HG03558 (cell line): ENCODE data around the gene PARS2.

Experiments used
- ATAC-seq: cut with Tn5 transposase; IDR thresholded peaks from one replicate; pipeline ENCODE4 v1.9.1; 2021; ENCODE audit warnings: moderate number of reproducible peaks; ENCODE audit not compliant: unreplicated experiment; ENCODE audit errors: extremely low read depth

The PARS2 gene

DNA sequence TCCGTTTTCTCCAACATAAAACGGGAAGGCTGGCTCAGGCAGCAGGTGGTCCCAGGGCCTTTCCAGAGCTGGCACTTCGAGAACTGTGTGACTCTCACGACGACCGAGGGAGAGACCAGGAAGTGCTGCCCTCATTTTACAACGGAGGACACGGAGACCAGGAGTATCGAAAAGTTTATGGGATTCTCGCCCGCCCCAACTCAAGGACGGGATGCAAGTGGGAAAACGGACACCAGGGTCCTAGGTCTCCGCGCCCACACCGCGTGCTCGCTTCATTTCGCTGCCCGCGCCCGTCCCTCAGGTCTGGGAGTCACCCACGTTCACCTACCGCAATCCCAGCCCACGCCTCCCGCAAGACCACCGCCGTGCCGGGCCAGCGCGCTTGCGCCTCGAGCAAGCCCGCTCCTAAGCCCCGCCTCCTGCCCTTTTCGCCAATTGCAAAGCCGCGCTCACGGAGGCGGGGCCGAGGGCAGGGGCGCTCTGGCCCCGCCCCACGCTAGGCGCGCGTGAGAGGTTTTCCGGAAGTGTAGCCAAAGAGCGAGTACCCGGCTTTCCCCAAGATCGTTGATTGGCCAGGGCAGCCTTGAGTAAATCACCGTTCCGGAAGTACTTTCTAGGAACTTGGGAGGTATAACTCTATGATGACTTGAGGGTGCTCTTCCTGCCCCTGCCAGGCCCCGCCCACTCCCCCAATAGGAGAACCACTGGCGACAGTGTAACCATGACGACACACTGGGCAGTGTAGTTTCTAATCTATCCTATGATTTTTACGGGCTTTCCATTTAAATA lies at the start of gene PARS2:
Gene PARS2 (minus strand): TSS at position 391 of the 789 bp plus-strand sequence. CDS start 5,362 bp downstream, outside the sequence.
- peak; percentile 92 for ATAC-seq

- no peak for ATAC-seq
Measured at GRCh38 chr1:54814126-54814498, 49.8 kb upstream of the PARS2 start.

DNA sequence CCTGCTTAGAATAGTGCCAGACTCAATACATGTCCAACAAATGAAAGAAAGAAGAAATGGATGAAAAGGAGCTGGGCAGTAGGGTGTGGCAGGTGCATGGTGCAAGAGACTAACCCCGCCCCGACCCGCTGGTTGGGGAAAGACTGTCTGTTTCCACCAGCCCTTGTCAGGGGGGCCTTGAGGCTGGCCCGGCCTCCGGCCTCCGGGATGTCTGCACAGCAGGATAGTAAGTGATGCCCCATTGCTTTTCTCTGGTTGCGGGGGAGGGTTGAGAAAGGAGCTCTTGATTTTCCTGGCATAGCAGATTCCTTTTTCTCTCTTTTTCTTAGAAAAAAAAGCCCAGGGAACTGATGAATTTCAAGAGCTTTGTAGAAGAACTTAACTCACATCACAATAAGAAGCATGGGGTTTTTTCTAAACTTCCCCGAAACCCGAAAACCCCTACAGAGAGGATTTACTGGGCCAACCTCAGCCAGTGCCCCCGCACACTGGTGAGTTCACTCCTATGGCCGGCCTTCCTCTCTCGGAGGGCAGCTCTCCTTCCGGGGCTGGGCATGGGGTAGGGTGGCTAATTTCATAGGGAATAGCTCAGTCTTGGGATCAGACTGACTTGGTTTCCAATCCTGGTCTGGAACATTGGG lies 49.3 kb upstream of the PARS2 start:
- ATAC-seq, result no peak

DNA sequence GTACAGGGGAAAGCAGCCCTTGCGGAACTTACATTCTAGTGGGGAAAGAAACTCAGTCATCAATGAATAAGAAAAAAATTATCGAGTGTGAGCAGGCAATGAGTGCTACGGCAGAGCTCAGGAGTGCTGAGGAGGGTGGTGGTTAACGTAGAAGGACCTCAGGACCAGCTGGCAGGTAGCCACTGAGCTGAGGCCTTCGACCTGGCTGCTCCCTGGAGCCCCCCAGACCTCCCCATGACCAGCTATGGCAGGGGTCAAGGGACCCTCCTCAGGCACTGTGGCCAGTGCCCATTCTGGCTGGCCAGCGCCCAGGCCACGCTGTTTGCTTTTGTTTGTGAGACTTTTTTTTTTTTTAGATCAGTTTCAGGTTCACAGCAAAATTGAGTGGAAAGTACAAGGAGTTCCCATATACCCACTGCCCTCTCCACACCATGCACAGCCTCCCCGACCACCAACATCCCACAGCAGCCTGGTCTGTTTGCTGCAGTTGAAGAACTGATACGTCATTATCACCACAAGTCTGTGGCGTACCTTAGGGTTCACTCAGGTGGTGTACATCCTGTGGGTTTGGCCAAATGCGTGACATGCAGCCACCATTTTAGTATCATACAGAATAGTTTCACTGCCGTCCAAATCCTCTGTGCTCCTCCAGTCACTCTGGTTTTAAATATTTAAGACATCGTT lies 48.6 kb upstream of the PARS2 start:
- ATAC-seq, result no peak

DNA sequence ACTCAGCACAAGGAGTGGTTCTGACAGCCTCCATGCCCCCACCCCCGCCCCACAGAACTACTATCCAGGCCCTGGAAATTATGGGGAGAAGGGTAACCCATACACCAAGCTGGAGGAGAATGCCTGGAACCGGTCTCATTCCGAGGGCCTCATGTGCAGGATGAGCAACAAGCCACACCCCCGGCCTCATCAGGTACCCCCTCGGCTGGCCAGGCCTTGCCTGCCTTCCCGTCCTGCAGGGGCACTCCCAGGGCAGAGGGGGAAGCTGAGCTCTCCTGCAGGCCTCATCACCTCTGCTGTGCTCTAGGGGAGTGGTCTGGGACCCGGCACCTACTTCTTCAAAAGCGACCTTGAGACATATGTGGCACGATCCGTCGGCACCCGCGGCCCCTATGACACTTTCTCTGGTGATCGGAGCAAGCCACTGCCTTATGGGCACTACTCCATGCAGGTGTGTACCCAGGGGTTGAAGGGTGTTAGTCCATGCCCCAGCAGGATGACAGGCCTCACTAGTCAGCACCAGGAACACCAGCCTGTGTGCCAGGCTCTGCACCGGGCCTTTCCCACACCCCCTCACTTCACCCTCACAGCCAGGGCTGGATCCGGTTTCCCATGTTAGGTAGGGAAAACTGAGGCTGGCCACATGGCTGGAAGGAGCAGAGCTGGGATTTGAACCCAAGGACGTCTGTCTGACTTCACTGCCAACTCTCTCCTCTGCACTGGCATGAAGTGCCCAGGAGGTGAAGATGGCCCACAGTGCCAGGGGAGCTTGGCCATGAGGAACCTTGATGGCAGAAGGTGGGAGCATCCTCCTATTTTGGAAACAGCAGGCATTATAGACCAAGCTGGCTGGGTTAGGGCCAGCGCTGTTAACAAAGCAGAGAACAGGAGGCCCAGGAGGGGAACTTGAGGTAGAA lies 47.7 kb upstream of the PARS2 start:
- ATAC-seq, result no peak

GRCh38 chr1:54811066-54811465 lies 46.7 kb upstream of the PARS2 start:
- no peak for ATAC-seq

DNA sequence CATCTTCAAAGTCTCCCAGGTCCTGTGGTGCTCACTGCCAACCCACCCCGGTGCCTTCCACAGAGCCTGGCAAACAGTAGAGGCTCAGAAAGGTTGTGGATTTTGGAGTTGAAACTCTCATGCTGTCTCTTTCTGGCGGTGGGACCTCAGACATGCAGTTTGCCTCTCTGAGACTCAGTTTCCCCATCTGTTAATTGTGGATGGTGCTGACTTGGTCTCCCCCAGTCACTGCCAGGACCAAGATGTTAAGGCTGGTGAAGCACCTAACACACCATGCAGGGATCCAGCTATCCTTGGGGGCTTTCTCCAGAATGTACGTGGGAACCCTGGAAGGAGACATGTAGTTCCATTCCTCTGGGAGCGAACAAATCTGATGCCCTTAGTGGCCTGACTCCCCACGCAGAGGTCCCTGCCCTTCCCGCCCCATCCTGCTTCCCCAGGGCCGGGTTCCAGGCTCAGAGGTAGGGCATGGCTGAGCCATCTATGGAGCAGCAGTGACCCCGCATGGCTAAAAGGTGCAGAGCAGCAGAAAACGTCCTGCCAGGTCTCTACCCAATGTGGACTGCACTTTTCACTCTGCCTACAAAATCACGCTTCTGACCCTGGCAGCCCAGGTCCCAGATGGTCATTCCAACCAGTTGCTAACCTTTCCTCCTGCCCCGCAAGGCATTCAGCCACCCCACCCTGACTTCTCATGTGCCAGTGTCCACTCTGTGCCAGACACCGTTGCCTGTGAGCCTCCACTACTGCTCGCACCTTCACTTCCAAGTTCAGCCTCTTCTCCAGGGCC lies 46.0 kb upstream of the PARS2 start:
- no peak for ATAC-seq

GRCh38 chr1:54809496-54810074 lies 45.3 kb upstream of the PARS2 start:
- no peak for ATAC-seq

GRCh38 chr1:54808443-54809207 lies 44.3 kb upstream of the PARS2 start:
- no peak for ATAC-seq

DNA sequence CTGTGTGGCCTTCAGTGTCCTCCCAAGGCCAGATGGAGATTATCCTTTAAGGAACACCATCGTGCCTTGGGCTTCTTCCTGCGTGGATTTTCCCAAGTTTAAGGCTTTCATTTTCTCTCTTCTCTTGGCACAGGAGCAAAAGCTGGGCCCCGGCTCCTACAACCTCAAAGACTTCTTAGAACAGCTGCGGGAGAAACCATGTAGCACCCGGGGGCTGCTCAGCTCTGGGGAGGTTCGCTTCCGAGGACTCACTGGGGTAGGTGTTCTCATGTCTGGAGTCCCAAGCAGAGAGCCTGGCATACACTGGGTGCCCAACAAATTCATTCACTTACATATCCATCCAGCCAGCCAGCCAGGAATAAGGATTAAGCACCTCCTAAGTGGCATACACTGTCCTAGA lies 43.4 kb upstream of the PARS2 start:
- no peak for ATAC-seq

- no peak for ATAC-seq
Measured at GRCh38 chr1:54806931-54807611, 42.7 kb upstream of the PARS2 start.

GRCh38 chr1:54805981-54806381 lies 41.7 kb upstream of the PARS2 start:
- ATAC-seq, result no peak

DNA sequence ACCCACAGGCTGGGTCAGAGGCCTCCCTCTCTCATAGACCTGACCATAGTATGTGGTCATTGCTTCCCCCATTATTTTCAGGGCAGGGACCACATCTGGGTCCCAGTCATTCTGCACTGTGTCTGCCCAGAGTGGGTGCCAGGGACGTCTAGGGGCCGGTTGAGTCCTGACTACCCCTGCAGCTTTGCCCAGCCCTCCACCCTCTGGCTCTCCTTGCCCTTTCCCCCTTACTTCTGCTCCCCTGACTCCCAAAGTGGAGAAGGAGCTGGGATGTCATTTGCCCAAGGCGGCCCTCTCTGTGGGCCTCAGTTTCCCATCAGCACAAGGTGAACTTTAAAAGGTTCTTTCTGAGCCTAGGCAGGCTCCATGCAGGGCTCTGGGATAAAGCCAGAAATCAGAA lies 41.1 kb upstream of the PARS2 start:
- ATAC-seq, result no peak

DNA sequence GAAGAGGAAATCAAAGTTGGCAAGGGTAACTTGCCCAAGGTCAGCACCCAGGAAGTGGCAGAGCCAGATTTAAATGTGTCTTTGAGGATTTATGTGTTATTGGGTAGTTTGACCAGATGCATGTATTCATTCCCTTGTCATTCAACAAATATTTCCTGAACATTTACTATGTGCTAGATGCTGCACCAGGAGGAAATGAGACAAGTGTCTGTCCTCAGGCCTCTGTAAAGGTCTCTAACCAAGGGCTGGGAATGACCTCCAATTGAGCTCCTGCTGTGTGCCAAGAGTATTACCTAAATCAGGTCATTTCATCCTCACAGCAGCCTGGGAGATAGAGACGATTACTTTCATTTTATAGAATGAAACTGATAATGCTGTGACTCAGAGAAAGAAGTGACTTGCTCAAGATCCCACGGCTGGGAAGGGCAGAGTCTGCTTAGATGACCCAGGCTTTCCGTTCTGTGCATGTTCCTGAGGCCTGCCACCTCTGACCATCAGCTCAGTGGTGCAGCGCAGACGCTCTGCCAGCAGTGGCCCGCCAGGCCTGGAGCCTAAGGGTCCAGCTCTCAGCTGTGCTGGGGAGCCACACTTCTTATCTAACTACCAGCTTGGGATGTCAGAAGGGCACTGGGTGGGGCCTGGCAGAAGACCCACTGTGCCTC lies 40.3 kb upstream of the PARS2 start:
- no peak for ATAC-seq

- no peak for ATAC-seq
Measured at GRCh38 chr1:54803761-54804470, 39.6 kb upstream of the PARS2 start.

- peak; percentile 41 for ATAC-seq
Measured at GRCh38 chr1:54800899-54801759, 36.8 kb upstream of the PARS2 start, which contains the start of gene TTC22. Gene TTC22 (minus strand): TSS chr1:54801323. CDS start chr1:54801163, 160 bp downstream.
